ENCODE results near the gene GZMM. TPM values are rescaled to one million over a fixed set of nuclear protein-coding genes. Genes with fewer than 3 reads are reported as not detected.

Gene GZMM
- total and polyA plus RNA-seq, 2 of the 13 experiments (the other 11 are each of a cell fraction or from before 2014, with no cell fraction given): 0.07 TPM; not detected in 1

GRCh38 chr19:506404-507285 lies 37.2 kb upstream of the GZMM start (continued):
- TF ChIP-seq USF2 (IDR thresholded peaks at IDR 0.05; ENCODE audit: low read depth, low read length) (no peak), USF2 (CRISPR knock-in tag; IDR thresholded peaks at IDR 0.05; ENCODE audit: borderline replicate concordance) (no peak), ZZZ3 (CRISPR knock-in tag; IDR thresholded peaks at IDR 0.05; ENCODE audit: borderline replicate concordance) (no peak), GABPA (IDR thresholded peaks at IDR 0.05; ENCODE audit: low read depth, low read length) (peak; percentile 37; the same call in 1 of the 2 replicates), GABPA (CRISPR knock-in tag; IDR thresholded peaks at IDR 0.05; ENCODE audit: low read depth) (no peak), SNAPC5 (CRISPR knock-in tag; IDR thresholded peaks at IDR 0.05; ENCODE audit: borderline replicate concordance) (no peak), PCBP1 (IDR thresholded peaks at IDR 0.05; ENCODE audit: borderline replicate concordance, low read depth, low read length) (no peak), RBM39 (IDR thresholded peaks at IDR 0.05; ENCODE audit: low read depth, low read length, poor library complexity, severe bottlenecking) (peak; percentile 49), SIN3A (IDR thresholded peaks at IDR 0.05; ENCODE audit: borderline replicate concordance, low read depth, low read length) (peak; percentile 46; the same call in 1 of the 2 replicates), ZBTB33 (CRISPR knock-in tag; IDR thresholded peaks at IDR 0.05) (peak; percentile 68; the same call in 1 of the 2 replicates), ZNF414 (CRISPR knock-in tag; IDR thresholded peaks at IDR 0.05) (peak; percentile 62), MYPOP (CRISPR knock-in tag; IDR thresholded peaks at IDR 0.05) (peak; percentile 62), SALL2 (CRISPR knock-in tag; IDR thresholded peaks at IDR 0.05) (peak; percentile 10; the same call in 1 of the 2 replicates), DMTF1 (CRISPR knock-in tag; IDR thresholded peaks at IDR 0.05) (no peak), RFX3 (CRISPR knock-in tag; IDR thresholded peaks at IDR 0.05) (peak; percentile 90), MTF1 (CRISPR knock-in tag; IDR thresholded peaks at IDR 0.05) (no peak), TFDP1 (CRISPR knock-in tag; IDR thresholded peaks at IDR 0.05; ENCODE audit: borderline replicate concordance) (peak; percentile 55; the same call in 1 of the 2 replicates), ARID2 (CRISPR knock-in tag; IDR thresholded peaks at IDR 0.05; ENCODE audit: borderline replicate concordance) (no peak)

Data from HepG2 (cell line).